ENCODE data around the gene SH3YL1.

The SH3YL1 gene

DNA sequence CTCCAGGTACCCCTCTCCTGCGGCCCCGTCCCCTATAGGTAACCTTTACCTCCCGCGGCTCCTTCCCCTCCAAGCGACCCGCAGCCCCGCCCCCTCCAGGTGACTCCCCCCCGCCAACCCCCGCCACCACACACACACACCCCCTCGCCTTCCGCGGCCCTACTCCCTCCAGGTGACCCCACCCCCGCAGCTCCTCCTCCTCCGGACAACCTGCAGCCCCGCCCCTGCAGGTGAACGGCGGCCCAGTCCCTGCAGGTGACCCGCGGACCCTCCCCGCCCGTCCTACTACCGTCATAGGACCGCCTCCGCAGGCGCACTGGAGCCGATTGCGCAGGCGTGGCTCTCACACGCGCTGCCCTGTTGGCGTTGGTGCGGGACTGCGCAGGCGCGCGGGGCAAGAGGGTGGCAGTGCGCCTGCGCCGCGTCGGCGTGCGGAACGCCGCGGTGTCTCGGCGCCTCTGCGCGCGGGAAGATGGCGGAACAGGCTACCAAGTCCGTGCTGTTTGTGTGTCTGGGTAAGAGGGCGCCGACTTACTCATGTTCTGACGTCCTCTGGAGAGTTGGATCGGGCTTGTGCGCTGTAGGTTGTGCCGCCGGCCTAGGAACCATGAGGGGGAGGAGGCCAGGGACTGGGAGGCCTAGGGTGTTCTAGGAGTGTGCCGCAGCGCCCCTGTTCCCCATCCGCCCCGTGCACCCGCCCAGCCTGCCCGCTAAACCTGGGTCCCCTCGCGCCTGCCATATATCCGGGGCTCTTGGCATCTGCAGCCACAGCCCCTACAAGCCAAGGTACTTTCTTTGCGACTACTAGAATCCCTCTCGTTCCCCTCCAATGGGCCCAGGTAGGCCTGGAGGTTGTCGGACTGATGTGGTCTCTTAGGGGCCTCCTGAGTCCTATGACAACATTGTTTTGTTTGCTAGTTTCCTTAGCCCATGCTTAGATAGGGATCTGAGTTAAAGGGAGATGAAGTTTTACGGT lies 949 bp upstream of the SH3YL1 start, which contains the start of gene ACP1:
Gene ACP1, plus strand, starts transcription at position 455 of the 976 bp plus-strand sequence. Its CDS starts 18 bp downstream, at position 473.
- H3K36me3 ChIP-seq: no peaks in the 10 kb centered on the region
- DNase-seq: peak; percentile 87
- H3K4me1 ChIP-seq: no peaks in the 10 kb centered on the region
- no peaks in the 10 kb centered on the region for H3K9me3 ChIP-seq
- H3K27me3 ChIP-seq: no peaks in the 10 kb centered on the region
- TF ChIP-seq, protein P1, sequence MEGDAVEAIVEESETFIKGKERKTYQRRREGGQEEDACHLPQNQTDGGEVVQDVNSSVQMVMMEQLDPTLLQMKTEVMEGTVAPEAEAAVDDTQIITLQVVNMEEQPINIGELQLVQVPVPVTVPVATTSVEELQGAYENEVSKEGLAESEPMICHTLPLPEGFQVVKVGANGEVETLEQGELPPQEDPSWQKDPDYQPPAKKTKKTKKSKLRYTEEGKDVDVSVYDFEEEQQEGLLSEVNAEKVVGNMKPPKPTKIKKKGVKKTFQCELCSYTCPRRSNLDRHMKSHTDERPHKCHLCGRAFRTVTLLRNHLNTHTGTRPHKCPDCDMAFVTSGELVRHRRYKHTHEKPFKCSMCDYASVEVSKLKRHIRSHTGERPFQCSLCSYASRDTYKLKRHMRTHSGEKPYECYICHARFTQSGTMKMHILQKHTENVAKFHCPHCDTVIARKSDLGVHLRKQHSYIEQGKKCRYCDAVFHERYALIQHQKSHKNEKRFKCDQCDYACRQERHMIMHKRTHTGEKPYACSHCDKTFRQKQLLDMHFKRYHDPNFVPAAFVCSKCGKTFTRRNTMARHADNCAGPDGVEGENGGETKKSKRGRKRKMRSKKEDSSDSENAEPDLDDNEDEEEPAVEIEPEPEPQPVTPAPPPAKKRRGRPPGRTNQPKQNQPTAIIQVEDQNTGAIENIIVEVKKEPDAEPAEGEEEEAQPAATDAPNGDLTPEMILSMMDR (IDR thresholded peaks at IDR 0.05; ENCODE audit: low read depth, low read length): no peak
- H3K4me3 ChIP-seq (ENCODE audit: low read depth, low read length): peak within 1 kb of the TSS; percentile 85

DNA sequence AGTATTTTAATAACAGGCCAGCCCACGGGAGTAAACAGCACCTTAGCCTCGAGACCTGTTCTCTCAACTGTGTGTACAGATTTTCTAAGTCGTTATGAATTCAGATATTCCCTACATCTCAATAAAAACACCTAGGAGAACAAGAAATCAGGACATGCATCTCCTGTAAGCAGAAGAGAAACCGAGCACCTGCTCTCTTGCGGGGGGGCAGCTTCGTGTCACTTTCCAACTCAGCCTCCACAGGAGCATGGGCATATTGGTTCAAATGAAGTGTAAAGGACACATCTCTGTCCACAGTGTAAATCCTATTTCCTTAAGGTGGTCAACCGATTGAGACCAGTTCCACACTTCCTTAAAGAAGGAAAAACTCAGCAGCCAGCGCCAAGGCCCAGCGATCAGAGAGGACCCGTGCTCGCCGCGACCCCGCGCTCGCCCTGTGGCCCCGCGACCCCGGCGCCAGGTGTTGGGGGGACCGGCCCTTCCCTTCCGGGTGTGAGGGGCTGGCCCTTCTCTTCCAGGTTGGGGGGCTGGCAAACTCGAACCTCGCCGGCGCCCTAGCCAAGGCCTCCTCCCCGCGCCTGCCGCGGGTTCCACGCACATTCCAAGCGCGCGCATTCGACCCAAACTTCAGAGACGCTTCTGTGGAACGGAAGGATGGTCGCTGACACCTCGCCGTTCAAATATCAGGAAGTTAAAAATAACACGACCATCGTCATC lies 652 bp downstream of the SH3YL1 start:
- no peaks in the 10 kb centered on the region for H3K36me3 ChIP-seq
- no peaks in the 10 kb centered on the region for H3K4me1 ChIP-seq
- H3K9me3 ChIP-seq: no peaks in the 10 kb centered on the region
- H3K27me3 ChIP-seq: no peaks in the 10 kb centered on the region
- no peak for DNase-seq
- no peak overlapping the region for H3K4me3 ChIP-seq (ENCODE audit: low read depth, low read length)
- TF ChIP-seq, protein P1 (IDR thresholded peaks at IDR 0.05; ENCODE audit: low read depth, low read length): no peak

DNA sequence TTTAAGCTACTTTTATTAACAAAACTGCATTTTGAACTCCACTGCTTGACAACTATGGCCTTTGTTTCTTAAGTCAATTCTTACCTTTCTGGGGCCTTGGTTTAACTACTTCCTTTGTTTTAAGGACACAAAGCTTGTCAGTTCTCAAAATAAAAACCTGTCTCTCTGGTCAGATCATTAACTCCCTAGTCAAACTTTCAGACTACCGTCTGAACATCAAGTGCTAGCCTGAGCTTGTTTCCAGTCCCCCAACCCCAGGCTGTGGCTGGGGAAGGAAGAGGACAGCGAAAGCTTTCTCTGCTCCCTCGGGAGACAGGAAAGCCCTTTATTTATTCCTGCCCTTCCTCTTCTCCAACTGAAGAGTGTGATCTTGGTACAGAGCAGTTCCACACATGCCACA lies 1.7 kb downstream of the SH3YL1 start:
- Histone ChIP-seq H3K4me3 (ENCODE audit: low read depth, low read length) (no peak overlapping the region), H3K36me3 (no peaks in the 10 kb centered on the region), H3K4me1 (no peaks in the 10 kb centered on the region), H3K27me3 (no peaks in the 10 kb centered on the region), H3K9me3 (no peaks in the 10 kb centered on the region)
- no peak for DNase-seq
- TF ChIP-seq, protein P1 (IDR thresholded peaks at IDR 0.05; ENCODE audit: low read depth, low read length): no peak

DNA sequence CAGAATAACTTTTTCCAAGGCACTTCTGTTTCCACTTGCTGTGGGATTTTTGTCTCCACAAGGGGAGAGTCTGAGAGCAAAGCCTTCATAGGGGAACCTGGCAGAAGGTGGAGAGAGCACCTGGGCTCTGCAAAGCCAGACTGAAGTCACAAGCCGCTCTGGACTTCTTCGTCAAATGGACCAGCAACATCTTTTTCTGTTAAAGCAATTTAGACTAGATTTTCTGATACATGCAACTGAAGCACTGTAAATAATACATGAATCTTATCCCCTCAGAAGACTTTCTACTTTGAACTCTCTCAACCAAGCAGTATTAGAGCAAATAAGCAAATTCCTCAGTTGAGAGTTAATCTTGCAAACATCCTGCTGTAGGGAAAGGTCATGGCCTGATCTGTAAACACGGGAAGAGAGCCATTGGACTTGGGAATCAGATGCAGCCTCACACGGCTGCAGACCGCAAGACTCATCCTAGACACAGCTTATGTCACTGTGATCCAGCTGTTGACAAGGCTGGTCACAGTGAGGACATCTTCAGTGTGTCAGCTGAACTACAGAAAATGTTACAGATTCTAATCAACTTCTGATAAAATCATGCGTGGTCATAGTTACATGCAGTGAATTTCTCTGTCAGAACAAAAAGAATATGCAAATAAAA lies 3.2 kb downstream of the SH3YL1 start:
- TF ChIP-seq, protein P1 (IDR thresholded peaks at IDR 0.05; ENCODE audit: low read depth, low read length): no peak
- H3K36me3 ChIP-seq: no peaks in the 10 kb centered on the region
- H3K9me3 ChIP-seq: no peaks in the 10 kb centered on the region
- H3K27me3 ChIP-seq: no peaks in the 10 kb centered on the region
- DNase-seq: no peak
- H3K4me1 ChIP-seq: no peaks in the 10 kb centered on the region
- no peak overlapping the region for H3K4me3 ChIP-seq (ENCODE audit: low read depth, low read length)

DNA sequence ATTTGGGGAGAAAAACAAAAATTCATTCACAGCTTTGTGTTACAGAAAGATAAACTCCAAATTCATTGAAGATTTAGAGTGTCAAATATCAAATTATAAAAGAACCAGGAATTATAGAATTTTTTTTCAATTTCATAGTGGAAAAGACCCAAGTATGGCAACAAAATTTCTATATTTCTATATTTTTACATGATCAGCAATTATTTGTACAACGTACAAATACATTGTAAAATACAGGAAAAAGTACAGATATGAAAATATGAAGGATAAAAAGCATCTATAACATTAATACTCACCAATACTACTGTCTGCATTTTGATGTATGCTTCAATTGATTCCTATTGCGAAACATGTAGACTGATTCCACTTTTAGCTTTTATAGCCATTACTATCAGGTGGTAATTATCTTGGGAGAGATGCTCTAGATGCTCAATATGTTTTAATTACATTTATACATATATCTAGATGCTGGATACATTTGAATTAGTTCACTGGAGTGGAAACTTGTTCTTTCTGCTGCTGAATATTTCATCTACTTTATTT lies 4.0 kb downstream of the SH3YL1 start:
- no peak for DNase-seq
- no peaks in the 10 kb centered on the region for H3K36me3 ChIP-seq
- no peaks in the 10 kb centered on the region for H3K4me1 ChIP-seq
- TF ChIP-seq, protein P1 (IDR thresholded peaks at IDR 0.05; ENCODE audit: low read depth, low read length): no peak
- H3K4me3 ChIP-seq (ENCODE audit: low read depth, low read length): no peak overlapping the region
- no peaks in the 10 kb centered on the region for H3K9me3 ChIP-seq
- H3K27me3 ChIP-seq: no peaks in the 10 kb centered on the region
